GM18867 (cell line): Measurements from ENCODE around the gene PAX8.
"Not testable (repeated sequence)": the region's sequence is repeated elsewhere in the genome, so short reads cannot be mapped to it uniquely, and the experiment has no call there.

Source experiments
- ATAC-seq: cut with Tn5 transposase; IDR thresholded peaks from one replicate; pipeline ENCODE4 v1.9.1; 2021; ENCODE audit warnings: mild to moderate bottlenecking, moderate library complexity; ENCODE audit not compliant: unreplicated experiment

PAX8 gene

DNA sequence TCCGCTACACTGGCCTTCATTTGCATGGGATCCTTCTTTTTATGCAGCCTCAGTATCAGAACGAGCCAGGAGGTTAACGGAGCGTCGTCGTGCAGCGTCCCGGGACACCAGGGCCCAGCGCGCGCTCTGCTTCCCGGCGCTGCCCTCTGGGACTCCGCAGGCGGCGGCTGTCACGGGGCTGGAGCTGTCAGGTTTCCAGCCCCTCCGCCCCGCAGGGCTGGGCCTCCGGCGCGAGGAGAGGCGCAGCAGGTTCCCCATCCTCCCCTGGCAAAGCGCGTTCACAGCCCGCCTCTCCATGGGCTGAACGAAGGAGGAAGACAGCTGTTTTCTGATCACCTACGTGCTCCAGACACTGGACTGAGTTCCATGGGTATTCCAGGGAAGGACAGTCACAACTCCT is 12.5 kb upstream of the PAX8 start:
- no peak for ATAC-seq

DNA sequence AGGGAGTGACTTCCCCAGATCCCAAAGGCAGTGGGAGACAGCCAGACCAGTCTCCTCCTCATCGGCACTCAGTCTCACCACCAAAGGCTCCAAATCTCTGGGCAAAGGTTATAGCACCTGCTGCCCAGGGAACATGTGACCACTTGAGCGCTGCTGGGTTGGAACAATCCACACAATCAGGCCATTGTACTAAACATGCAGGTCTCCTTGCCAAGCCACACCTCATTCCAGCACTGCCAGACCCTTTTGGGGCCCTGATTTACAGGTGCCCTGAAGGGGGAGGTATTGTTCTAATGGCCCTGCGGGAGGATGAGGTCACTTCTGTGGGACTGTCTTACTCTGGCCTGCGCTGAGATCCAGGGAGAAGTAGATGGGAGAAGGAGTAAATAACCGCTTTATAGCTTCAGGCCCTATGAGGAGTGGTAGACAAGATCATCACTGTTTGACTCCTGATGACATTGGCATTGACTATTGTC is 10.0 kb upstream of the PAX8 start:
- not testable (repeated sequence) for ATAC-seq

DNA sequence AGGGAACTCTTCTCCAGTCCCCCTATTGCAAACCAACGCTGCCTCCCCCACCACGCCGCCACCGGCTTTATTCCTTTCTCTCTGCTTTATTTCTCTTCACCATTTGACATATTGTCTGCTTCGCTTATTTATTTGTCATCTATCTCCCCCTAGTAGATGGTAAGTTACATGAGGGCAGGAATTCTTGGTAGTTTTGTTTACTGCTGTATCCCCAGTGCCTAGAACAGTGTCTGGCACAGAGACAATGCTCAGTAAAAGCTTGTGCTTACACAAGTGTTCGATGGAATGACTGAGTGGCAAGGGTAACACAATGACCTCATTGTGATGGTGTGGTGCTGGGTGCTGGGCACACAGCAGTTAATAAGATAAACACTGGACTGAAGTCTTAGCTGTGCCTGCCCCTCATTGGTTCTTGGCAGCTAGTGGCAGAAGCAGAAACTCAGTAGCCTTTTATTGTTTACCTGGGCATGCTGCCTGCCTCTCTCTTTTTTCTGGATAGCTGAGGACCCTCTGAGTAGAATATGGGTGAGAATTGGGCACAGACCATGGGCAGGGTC is 9.5 kb upstream of the PAX8 start:
- not testable (repeated sequence) for ATAC-seq

DNA sequence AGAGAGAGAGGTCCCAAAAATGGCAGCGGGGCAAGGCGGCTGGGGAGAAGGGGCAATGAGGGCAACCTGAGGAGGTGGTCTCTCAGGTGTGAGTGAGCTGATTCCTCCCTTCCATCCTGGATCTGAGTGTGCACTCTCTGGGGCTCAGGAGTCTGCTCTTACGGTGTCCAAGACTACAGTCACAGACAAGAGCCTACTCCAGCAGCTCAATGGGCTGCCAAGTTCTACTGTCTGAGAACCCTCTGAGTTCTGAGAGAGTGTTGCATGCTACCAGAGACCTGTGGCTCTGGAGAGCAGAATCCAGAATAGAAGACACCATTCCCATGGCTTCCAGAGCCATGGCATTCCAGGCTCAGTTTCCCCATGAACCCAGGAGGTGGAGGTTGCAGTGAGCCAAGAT is 7.1 kb upstream of the PAX8 start:
- no peak for ATAC-seq

DNA sequence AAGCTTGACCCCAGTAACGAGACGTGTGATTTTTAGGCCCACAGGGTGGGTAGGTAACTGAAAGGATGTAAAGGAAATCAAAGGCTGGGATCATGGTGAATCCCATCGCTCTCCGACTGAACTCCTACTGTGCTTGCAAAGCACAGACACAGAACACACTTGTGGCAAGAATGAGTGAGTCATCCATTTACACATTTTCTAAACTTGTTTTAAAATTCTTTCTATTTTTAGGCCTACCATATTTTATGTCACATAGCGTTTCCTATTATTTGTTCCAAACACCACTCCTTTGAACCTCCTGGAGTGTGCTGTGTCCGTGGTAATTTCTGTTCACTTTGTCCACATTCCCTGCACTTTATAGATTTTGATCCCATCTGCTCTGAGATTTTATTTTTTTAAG is 6.3 kb upstream of the PAX8 start:
- ATAC-seq: not testable (repeated sequence)

DNA sequence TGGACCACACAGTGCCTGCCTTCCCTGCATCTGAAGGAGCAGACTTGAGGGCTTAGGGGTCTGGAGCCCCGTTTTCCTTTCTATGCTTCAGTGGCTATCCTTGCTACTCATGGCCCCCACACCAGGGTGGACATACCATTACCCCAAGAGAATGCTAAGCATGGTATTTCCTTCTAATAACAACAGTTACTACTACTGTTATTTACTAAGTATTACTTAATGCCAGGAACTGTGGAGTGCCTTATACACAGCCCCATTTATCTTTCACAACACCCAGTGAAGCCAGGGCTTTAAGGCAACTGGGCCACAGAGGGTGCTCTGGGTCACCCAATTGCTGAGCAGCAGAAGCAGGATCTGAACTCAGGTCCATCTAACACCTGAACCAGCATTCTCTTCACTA is 5.8 kb upstream of the PAX8 start:
- no peak for ATAC-seq

DNA sequence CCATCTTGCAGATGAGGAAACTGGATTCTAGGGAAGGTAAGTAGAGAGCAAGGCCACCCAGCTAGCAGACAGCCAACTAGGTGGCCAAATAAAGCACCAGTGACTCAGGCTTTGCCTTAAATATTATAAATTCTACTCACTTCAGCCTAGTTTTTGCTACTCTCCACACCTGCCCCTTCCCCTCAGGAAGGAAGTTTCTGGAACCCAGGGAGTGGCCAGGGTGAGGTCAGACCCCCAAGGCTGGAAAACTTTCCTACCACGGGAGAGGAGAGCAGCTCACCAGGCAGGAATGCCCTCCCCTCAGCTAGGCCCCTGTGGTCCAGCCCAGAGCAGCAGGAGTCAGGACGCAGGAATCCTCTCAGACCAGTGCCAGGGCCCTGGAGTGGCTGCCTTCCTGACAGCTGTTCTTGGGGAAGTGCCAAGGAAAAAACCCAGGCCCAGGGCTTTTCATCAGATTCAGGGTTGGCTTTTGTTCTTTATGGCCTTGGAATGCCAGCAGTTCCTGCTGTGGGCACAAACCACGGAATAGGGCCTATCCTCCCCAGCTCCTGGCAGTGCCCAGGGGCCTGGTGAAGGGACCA is 5.1 kb upstream of the PAX8 start:
- ATAC-seq: no peak

DNA sequence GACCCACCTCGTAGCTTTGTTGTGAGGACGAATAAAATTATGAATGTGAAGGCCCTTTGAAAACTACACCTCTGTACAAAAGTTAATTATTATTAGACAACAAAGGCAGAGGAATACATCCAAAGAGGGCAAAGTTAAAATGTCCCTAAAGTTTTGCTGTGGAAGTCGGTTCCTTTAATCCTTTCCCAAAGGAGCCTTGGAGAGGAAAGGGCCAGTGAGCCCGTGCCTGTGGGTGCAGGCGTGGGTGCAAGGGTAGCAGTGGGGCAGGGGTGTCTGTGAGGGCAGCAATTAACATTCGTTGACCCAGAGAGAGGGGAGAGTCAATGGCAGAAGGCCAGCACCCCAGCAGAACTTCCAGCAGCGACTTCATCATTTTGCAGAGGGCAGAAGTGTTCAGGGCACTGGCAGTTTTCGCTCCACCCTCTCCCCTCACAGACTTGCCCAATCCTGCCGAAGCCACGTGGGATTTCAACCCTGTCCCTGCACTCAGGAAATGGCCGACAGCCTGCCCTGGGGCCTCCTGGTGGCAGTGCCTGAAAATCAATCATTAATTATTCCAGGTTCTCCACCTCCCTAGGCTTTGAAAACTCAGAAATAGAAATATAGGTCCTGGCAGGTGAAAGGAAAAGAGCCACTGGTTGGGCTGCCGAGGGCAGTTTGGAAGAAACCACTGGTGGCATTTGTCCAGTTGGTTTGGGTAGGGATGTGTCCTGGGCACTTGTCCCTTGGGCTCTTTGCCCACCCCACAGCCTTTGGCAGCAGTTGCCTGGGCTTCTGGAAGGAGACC is 4.2 kb upstream of the PAX8 start:
- no peak for ATAC-seq

DNA sequence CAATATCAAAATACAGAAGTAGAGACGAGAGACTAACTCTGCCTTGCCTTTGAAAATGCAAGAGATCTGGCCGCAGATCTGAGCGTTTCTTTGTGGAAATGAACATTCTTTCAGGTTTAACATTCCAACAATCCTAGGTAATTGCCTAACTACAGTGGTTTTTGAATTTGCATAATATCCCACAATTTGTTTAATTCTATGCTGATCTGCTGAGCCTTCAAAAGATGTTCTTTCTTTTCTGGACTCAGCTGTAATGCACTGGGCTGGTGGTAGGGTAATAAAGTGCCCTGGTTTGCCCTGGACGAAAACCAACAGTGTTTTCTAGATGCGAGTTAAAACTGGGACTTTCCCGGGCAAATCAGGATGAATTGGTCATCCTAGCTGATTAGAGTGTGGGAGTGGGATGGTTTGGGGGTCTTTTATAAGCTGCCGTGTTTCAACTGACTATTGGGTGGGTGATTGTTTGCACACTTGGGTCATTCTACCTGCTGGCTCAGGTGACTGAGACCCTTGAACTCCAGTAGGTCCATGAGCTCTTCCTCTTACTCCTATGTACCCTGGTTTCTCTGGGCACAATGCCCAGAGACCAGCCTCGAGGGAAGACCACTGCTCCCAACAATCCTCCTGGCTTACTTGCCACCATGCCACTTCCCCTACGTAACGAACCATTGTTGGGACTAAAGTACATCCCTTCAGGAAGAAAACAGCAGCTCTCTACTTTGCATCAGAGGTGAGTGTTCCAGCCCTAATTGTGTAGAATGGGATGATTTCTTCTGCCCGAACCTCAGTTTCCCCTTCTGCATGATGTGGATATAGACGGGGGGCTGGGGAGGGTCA is 3.4 kb upstream of the PAX8 start:
- ATAC-seq: no peak

DNA sequence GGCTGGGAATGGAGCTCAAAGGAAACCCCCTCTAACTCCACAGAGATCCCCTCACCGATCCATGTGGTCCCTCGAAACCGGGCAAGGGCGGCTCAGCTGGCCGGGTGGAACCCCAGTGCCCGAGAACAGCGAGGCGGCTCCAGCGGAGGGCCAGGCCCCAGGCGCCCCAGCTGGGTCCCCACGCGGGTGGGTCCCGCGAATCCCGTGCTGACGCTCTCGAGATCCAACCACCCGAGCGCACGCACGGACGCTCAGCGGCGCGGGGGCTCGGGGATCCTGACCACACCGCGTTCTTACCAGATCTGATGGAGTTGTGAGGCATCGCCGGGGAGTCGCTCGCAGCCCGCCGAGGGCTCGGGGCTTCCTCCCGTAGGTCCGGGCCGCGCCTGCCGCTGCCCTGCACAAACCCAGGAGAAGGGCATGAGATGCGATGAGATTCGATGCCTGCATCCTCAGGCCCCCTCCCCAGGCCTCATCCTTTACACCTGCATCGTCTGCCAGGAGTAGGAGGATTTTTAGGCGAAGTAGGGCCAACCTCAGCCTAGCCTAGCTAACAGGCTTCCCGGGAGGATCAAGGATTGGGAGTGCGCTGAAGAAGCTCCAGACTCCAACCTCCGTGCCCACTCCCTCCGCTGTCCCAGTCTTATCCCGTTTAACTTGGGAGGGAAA is 514 bp downstream of the PAX8 start:
- no peak for ATAC-seq

DNA sequence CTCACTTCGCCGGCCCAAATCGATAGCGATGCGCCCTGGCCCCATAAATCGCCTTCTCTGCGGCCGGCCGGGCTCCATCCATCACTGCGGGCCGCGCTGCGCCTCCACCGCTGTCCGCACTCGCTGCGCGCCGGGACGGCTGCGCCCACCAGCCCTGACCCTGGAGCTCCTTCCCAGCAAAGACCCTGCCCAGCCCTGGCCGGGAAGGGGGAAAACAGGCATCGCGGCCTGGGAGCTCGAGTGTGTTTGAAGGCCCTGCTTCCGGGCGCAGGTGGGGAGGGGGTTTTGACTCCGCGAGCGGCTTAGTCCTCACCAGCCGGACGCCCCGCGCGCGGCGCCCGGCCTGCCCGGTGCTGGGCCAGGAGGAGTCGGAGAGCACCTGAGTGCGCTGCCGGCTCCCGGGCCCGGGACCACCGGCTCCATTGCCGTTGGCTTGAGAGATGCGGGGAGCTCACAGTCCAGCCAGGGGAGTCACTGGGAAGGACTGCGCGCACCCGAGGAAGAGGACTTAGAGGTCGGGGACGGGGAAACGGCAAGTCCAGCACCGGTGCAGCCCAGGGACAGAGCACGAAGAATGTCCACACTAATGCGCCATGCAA is 1.1 kb downstream of the PAX8 start:
- no peak for ATAC-seq

DNA sequence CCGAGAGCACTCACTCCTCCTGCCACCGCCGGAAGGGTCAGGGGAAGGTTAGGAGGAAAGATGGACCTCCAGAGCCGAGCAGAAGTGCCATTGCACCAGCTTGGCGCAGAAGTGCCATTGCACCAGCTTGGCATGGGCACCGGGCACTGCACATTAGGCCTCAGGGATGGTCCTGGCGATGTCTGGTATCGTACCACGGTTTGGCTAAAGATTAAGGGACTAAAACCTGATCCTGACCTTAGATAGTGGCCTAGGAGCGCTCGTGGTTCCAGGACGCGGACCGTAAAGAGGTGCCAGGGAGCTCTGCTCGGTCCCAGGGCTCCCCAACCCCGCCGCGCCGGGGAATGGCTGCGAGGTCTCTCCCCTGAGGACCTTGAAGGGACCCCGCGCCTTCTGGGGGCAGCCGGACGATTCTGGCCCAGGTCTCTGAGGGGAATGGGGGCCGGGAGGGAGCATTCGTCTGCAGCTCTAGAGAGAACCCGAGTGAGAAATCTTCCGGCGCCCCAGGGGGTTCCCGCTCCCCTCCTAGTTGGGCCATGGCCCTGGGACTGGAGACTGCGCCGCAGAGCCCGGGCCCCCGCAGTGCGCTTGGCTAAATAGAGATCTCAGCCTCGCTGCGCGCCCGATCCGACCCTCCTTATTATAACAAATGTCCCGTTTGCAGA is 1.8 kb downstream of the PAX8 start:
- ATAC-seq: no peak

DNA sequence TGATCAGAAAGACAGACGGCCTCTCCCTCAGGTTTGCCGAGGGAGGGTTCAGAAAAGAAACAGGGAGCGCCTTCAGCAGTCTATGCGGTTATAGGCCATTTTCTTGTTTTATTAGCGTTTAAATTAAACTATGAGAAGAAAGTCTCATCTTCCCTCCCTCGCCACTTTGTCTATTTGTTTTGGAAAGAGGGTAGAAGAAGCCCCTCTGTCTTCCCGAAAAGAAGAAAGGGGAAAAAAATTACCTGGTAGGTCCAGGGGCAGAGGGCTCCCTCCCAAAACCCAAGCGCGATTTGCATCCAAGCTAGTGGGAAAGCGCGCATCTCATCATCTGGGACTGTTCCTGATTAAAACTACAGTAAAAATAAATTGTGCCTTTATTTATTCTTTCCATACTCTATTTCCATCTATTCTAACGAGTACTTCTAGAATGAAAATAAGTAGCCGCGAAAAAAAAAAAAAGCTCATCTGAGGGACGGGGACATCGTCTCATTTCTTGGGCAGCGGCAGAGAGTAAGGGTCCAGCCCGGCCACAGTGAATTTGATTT is 2.4 kb downstream of the PAX8 start:
- no peak for ATAC-seq

DNA sequence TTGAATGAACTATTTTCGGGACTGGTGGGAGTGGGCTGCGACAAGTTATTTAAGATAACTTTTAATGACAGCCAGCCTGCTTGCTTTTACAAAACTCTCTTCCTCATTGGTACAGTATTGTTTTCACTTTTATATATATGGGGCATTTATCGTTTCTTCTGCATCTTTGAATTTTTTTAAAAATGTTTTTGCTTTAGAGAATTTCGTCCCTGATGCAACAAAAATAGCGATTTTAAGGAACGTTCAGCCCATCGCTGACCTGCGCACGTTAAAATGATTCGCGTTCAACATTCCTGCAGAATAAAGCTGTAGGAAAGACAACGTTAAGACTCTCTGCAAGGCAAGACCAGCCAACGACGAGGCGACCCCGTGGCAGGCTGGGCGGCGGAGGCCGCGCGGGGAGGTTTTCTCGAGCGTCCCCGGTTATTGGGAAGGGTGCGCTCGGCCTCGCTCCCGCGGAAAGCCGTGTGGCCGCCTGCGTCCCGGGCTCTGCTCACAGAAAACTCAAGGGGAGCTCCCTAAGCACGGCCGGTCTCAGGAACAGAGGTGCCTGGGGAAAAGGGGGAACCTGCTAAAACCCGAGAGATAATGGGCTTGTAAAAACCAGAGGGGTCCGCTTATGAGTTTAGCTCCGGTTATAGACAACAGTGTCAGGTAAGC is 3.0 kb downstream of the PAX8 start:
- ATAC-seq: no peak

DNA sequence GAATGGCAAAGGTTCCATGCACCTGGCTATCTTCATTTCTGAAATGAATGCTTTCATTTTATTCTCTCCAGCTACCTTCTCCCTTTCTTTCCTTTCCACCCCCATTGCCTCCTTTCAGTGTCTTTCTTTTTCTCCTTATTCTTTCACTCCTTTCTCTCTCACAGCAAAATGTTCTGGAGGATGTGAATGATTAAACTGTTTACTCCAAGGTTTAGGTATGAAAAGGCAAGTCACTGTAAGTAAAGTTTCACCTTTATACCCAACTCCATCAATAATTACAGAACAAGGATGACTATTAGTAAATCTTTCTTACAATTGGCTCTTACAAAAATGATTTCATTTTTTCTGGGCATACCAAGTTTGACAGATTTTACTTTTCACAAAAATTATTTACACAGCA is 4.3 kb downstream of the PAX8 start:
- no peak for ATAC-seq

DNA sequence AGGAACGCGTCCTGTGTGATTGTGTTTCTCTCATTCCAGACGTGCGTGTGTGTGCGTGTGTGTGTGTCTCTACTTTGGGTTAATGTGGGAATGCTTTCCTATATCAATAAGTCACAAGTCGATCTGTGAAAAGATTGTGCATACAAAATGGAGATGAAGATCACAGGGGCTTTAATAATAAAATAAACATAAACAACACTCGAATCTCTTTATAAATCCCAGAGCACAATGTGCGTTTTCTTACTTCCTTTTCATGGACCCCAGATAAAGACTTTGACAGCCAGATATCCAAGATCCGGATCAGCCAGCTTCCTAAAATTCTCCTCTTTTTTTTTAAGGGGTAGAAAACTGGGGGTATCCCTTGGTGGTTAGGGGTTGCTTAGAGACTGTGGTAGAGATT is 4.7 kb downstream of the PAX8 start:
- no peak for ATAC-seq

DNA sequence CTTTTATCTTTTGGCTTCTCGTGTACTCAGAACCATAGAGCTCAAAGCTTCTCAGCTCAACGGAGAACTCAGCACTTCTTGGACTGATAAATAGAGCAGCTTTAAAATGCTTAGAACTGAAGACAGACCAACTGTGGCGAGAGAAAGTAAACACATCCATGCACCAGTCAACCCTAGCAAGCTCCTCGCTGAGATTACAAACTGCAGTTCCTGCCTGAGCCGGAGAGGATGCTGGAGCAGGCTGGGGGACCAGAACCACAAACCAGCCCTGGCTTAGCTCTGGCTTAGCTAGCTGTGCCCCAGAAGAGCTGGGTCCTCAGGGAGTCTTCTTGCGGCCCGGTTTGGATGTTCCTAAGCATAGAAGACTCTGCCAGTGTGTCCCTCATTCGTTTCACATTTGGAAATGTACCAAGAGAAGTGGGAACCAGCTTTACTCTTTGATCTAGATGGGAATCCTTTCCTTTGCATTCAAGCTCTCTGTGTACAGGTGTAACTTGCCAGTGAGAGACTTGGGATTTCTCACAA is 5.6 kb downstream of the PAX8 start:
- ATAC-seq: no peak

DNA sequence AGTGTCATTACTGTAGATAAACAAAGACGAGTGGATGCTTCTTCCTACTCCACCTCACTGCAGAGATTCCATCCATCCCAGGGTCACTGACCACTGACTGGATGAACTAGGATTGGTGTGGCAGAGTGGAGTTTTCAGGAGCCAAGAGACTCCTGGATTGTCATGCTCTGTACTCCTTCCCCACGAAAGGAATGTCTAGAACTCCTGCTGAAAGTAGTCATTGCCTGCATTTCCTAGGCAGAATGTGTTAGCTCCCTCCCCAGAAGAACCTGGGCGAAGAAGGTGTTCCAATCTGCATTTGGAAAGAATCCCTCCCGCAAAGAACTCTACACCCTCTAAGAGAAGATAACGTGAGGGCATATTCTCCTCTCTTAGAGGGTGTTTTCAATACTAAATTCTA is 6.2 kb downstream of the PAX8 start:
- no peak for ATAC-seq
